Naive thymus-derived CD4-positive, alpha-beta T cell (primary cell): ENCODE results near the gene FILIP1. TPM values are rescaled to one million over a fixed set of nuclear protein-coding genes. Genes with fewer than 3 reads are reported as not detected.

ENCODE experiments used
- ATAC-seq: fragments of 150-1000 bp; cut with Tn5 transposase; 2 replicates; pipeline ENCODE4 v1.10.0; 2021; ENCODE audit warnings: mild to moderate bottlenecking, moderate library complexity
- CTCF ChIA-PET: fragments of 350-600 bp; sonication (Branson Sonifier 250); formaldehyde crosslinking; loops from one replicate; lab custom pipeline; 2021; ENCODE audit warnings: antibody characterized with exemption; lab: Charles Lee
- POLR2A ChIA-PET: fragments of 350-600 bp; sonication (Branson Sonifier 250); formaldehyde crosslinking; loops from one replicate; lab custom pipeline; 2021; ENCODE audit warnings: antibody characterized with exemption, inconsistent platforms; lab: Charles Lee
- DNase-seq, 9 donors: peaks; one replicate each; pipeline versions ENCODE4 v3.0.0 to v3.0.0-alpha.2; 2020 to 2022; ENCODE audit warnings: mixed read lengths in 1 of 9
- H3K27ac ChIP-seq: one replicate; pipeline ENCODE4 v1.7.0; 2013; ENCODE audit warnings: mild to moderate bottlenecking, low read depth, low read length, moderate library complexity
- H3K27me3 ChIP-seq, 2 donors: one replicate each; pipeline ENCODE4 v1.7.0; 2013; ENCODE audit warnings: low read length in 2 of 2, mild to moderate bottlenecking in 2 of 2, moderate library complexity in 2 of 2; ENCODE audit not compliant: control insufficient read depth in 2 of 2, insufficient read depth in 2 of 2
- H3K36me3 ChIP-seq, 3 experiments: 1 replicate in 2 of 3; 2 replicates in 1 of 3; pipeline ENCODE4 v1.7.0; 2013; ENCODE audit warnings: low read length in 3 of 3, mild to moderate bottlenecking in 3 of 3, moderate library complexity in 1 of 3; ENCODE audit not compliant: insufficient read depth in 3 of 3, control insufficient read depth in 2 of 3
- H3K4me1 ChIP-seq, 2 donors: one replicate each; pipeline ENCODE4 v1.7.0; 2013; ENCODE audit warnings: low read length in 2 of 2, mild to moderate bottlenecking in 2 of 2, moderate library complexity in 1 of 2; ENCODE audit not compliant: control insufficient read depth in 2 of 2, insufficient read depth in 2 of 2
- H3K4me3 ChIP-seq: 2 replicates; pipeline ENCODE4 v1.7.0; 2013; ENCODE audit warnings: mild to moderate bottlenecking, low read length
- H3K9me3 ChIP-seq, 3 experiments: 1 replicate in 2 of 3; 2 replicates in 1 of 3; pipeline ENCODE4 v1.7.0; 2013; ENCODE audit warnings: low read length in 3 of 3; ENCODE audit not compliant: control insufficient read depth in 2 of 3
- H3K27ac Mint-ChIP-seq, 9 donors: one replicate each; pipeline ENCODE4 v1.8.0; 2020 to 2022; ENCODE audit warnings: mixed read lengths in 9 of 9, mild to moderate bottlenecking in 8 of 9, moderate library complexity in 5 of 9, inconsistent platforms in 2 of 9
- H3K27me3 Mint-ChIP-seq, 5 donors: one replicate each; pipeline ENCODE4 v1.8.0; 2021 to 2022; ENCODE audit warnings: mixed read lengths in 5 of 5, mild to moderate bottlenecking in 1 of 5
- H3K36me3 Mint-ChIP-seq, 5 donors: one replicate each; pipeline ENCODE4 v1.8.0; 2020 to 2022; ENCODE audit warnings: mixed read lengths in 5 of 5, mild to moderate bottlenecking in 3 of 5, inconsistent platforms in 1 of 5
- H3K4me1 Mint-ChIP-seq, 7 donors: one replicate each; pipeline ENCODE4 v1.8.0; 2020 to 2022; ENCODE audit warnings: mixed read lengths in 7 of 7, mild to moderate bottlenecking in 3 of 7, inconsistent platforms in 1 of 7
- H3K4me3 Mint-ChIP-seq, 10 donors: one replicate each; pipeline ENCODE4 v1.8.0; 2020 to 2022; ENCODE audit warnings: mild to moderate bottlenecking in 10 of 10, mixed read lengths in 10 of 10, moderate library complexity in 6 of 10, inconsistent platforms in 2 of 10
- H3K9me3 Mint-ChIP-seq, 11 donors: one replicate each; pipeline ENCODE4 v1.8.0; 2020 to 2022; ENCODE audit warnings: mixed read lengths in 11 of 11, mild to moderate bottlenecking in 4 of 11, inconsistent platforms in 1 of 11, moderate library complexity in 1 of 11
- intact Hi-C, 2 donors: fragments of 100-400 bp; cut with micrococcal nuclease; formaldehyde crosslinking; loops; one replicate each; pipeline ENCODE4 v1.15.1; 2023
- polyA plus RNA-seq, 2 donors: library from polyadenylated mRNA; unstranded; fragments of 300-500 nt; fragmentation: Illumina TruSeq; gene quantifications; one replicate each; pipeline ENCODE4 v1.2.3, GENCODE V29; 2021
- total RNA-seq, 6 experiments: library from RNA in 5 of 6; stranded (reverse) in 5 of 6; gene quantifications; 1 replicate in 5 of 6; 2 replicates in 1 of 6; pipeline ENCODE4 v1.2.3 and lab custom pipeline; 2021 to 2026

FILIP1 gene
- total and polyA plus RNA-seq, 7 experiments from 2014 or later, result 0.08 to 0.15 (median 0.12) TPM; not detected in 4

- Histone ChIP-seq H3K27me3 (no peaks in the 10 kb centered on the region), H3K4me1 (no peaks in the 10 kb centered on the region), H3K9me3 (no peaks in the 10 kb centered on the region), H3K27ac (no peak overlapping the region), H3K36me3 (no peaks in the 10 kb centered on the region), H3K4me3 (no peak overlapping the region)
- no peak overlapping the region for H3K4me3 Mint-ChIP-seq
- intact Hi-C loops, result no loop called here
- DNase-seq, result no peak
- H3K9me3 Mint-ChIP-seq, result no peaks in the 10 kb centered on the region
- no peaks in the 10 kb centered on the region for H3K36me3 Mint-ChIP-seq
- CTCF ChIA-PET, result no interaction called here
- no peak for ATAC-seq
- peaks cover 0 to 17% (median 9%) of the 10 kb centered on the region in 5 donors for H3K27me3 Mint-ChIP-seq
- POLR2A ChIA-PET, result no interaction called here
- no peak overlapping the region for H3K27ac Mint-ChIP-seq
- peaks cover 0 to 12% (median 10%) of the 10 kb centered on the region in 7 donors for H3K4me1 Mint-ChIP-seq
Observed at GRCh38 chr6:75421316-75422023, 72.1 kb downstream of the FILIP1 start.

GRCh38 chr6:75419980-75420379 lies 73.6 kb downstream of the FILIP1 start:
- H3K4me1 ChIP-seq, result no peaks in the 10 kb centered on the region
- peaks cover 0 to 4% (median 4%) of the 10 kb centered on the region in 7 donors for H3K4me1 Mint-ChIP-seq
- H3K9me3 Mint-ChIP-seq, result no peaks in the 10 kb centered on the region
- ChIA-PET POLR2A (no interaction called here), CTCF (no interaction called here)
- intact Hi-C loops, result no loop called here
- H3K27ac Mint-ChIP-seq, result no peak overlapping the region
- no peak overlapping the region for H3K27ac ChIP-seq
- no peaks in the 10 kb centered on the region for H3K9me3 ChIP-seq
- DNase-seq (no peak), ATAC-seq (no peak)
- no peak overlapping the region for H3K4me3 Mint-ChIP-seq
- H3K36me3 Mint-ChIP-seq, result no peaks in the 10 kb centered on the region
- no peaks in the 10 kb centered on the region for H3K36me3 ChIP-seq
- H3K4me3 ChIP-seq, result no peak overlapping the region
- peaks cover under 1 to 17% (median 10%) of the 10 kb centered on the region in 5 donors for H3K27me3 Mint-ChIP-seq
- peaks cover 0 to under 1% of the 10 kb centered on the region in 2 donors for H3K27me3 ChIP-seq

- Histone ChIP-seq H3K9me3 (no peaks in the 10 kb centered on the region), H3K27me3 (peaks cover 0 to 2% of the 10 kb centered on the region in 2 donors), H3K36me3 (no peaks in the 10 kb centered on the region), H3K4me3 (no peak overlapping the region), H3K4me1 (no peaks in the 10 kb centered on the region), H3K27ac (no peak overlapping the region)
- no peaks in the 10 kb centered on the region for H3K9me3 Mint-ChIP-seq
- H3K4me1 Mint-ChIP-seq, result no peaks in the 10 kb centered on the region
- intact Hi-C loops, result no loop called here
- peaks cover 7 to 23% (median 14%) of the 10 kb centered on the region in 5 donors for H3K27me3 Mint-ChIP-seq
- no peaks in the 10 kb centered on the region for H3K36me3 Mint-ChIP-seq
- DNase-seq (no peak), ATAC-seq (no peak)
- no peak overlapping the region for H3K4me3 Mint-ChIP-seq
- ChIA-PET POLR2A (no interaction called here), CTCF (no interaction called here)
- no peak overlapping the region for H3K27ac Mint-ChIP-seq
Observed at GRCh38 chr6:75419416-75419815, 74.2 kb downstream of the FILIP1 start.

- no peak overlapping the region for H3K27ac ChIP-seq
- no peaks in the 10 kb centered on the region for H3K4me1 ChIP-seq
- H3K27me3 Mint-ChIP-seq, result peaks cover 18 to 34% (median 25%) of the 10 kb centered on the region in 5 donors
- CTCF ChIA-PET, result no interaction called here
- H3K4me3 Mint-ChIP-seq, result no peak overlapping the region
- no peaks in the 10 kb centered on the region for H3K9me3 Mint-ChIP-seq
- peaks cover 0 to 3% of the 10 kb centered on the region in 2 donors for H3K27me3 ChIP-seq
- no peaks in the 10 kb centered on the region for H3K36me3 Mint-ChIP-seq
- DNase-seq (no peak), ATAC-seq (no peak)
- no peaks in the 10 kb centered on the region for H3K36me3 ChIP-seq
- H3K4me1 Mint-ChIP-seq, result peaks cover 0 to 2% (median 0%) of the 10 kb centered on the region in 7 donors
- H3K27ac Mint-ChIP-seq, result no peak overlapping the region
- POLR2A ChIA-PET, result no interaction called here
- no peak overlapping the region for H3K4me3 ChIP-seq
- no peaks in the 10 kb centered on the region for H3K9me3 ChIP-seq
- intact Hi-C loops, result no loop called here
Observed at GRCh38 chr6:75418233-75418632, 75.4 kb downstream of the FILIP1 start.

GRCh38 chr6:75416443-75416842 lies 77.2 kb downstream of the FILIP1 start:
- CTCF ChIA-PET, result no interaction called here
- no peaks in the 10 kb centered on the region for H3K4me1 ChIP-seq
- peaks cover 21 to 47% (median 31%) of the 10 kb centered on the region in 5 donors for H3K27me3 Mint-ChIP-seq
- no peak overlapping the region for H3K4me3 Mint-ChIP-seq
- H3K27ac Mint-ChIP-seq, result no peak overlapping the region
- POLR2A ChIA-PET, result no interaction called here
- no peaks in the 10 kb centered on the region for H3K36me3 Mint-ChIP-seq
- H3K27ac ChIP-seq, result no peak overlapping the region
- peaks cover 0 to 1% (median 0%) of the 10 kb centered on the region in 11 donors for H3K9me3 Mint-ChIP-seq
- intact Hi-C loops, result no loop called here
- ATAC-seq (no peak), DNase-seq (no peak)
- peaks cover 0 to 2% (median 0%) of the 10 kb centered on the region in 7 donors for H3K4me1 Mint-ChIP-seq
- H3K36me3 ChIP-seq, result no peaks in the 10 kb centered on the region
- no peak overlapping the region for H3K4me3 ChIP-seq
- peaks cover 0 to 7% of the 10 kb centered on the region in 2 donors for H3K27me3 ChIP-seq
- H3K9me3 ChIP-seq, result no peaks in the 10 kb centered on the region

- Mint-ChIP-seq H3K36me3 (no peaks in the 10 kb centered on the region), H3K4me3 (no peak overlapping the region), H3K4me1 (peaks cover 0 to 2% (median 0%) of the 10 kb centered on the region in 7 donors), H3K9me3 (peaks cover 0 to 2% (median 0%) of the 10 kb centered on the region in 11 donors), H3K27me3 (peaks cover 20 to 47% (median 31%) of the 10 kb centered on the region in 5 donors), H3K27ac (no peak overlapping the region)
- Histone ChIP-seq H3K27me3 (peaks cover 0 to 7% of the 10 kb centered on the region in 2 donors), H3K4me3 (no peak overlapping the region), H3K27ac (no peak overlapping the region), H3K36me3 (no peaks in the 10 kb centered on the region), H3K9me3 (no peaks in the 10 kb centered on the region), H3K4me1 (no peaks in the 10 kb centered on the region)
- ChIA-PET POLR2A (no interaction called here), CTCF (no interaction called here)
- no peak for DNase-seq
- intact Hi-C loops, result no loop called here
- no peak for ATAC-seq
Observed at GRCh38 chr6:75415804-75416203, 77.8 kb downstream of the FILIP1 start.
